GM12891 (cell line): ENCODE measurements around the gene P4HB.

Experiments used
- POLR2A ChIP-seq: IDR thresholded peaks from 2 replicates; pipeline ENCODE4 v1.6.1; 2011; ENCODE audit warnings: low read depth, low read length, control low read depth
- POLR2AphosphoS5 ChIP-seq: IDR thresholded peaks from 2 replicates; pipeline ENCODE4 v1.6.1; 2011; ENCODE audit warnings: low read depth, low read length, control low read depth
- SPI1 ChIP-seq: IDR thresholded peaks from 2 replicates; pipeline ENCODE4 v1.6.1; 2011; ENCODE audit warnings: low read depth, low read length, control low read depth
- TAF1 ChIP-seq: IDR thresholded peaks from 2 replicates; pipeline ENCODE4 v1.6.1; 2011; ENCODE audit warnings: low read depth, low read length, control low read depth

DNA sequence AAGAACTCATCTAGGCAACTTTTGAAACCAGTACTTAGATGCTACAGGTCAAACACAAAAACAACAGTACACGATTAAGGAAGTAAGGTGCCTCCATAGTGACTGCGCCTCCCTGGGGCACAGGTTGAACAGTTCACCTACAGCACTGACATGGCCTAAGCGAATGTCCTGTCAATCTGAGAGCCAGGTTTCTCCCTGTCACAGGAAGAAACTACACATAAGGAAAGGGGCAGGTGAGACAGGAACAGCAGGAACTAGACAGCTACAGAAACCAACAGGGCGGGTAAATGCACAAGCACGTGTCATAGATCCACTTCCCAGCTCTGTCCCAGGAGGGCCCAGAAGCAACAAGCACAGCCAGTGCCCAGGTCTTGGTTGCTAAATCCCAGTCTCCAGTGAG, 18.8 kb upstream of the P4HB start:
- TF ChIP-seq POLR2A (no peak), POLR2AphosphoS5 (no peak), TAF1 (no peak), SPI1 (no peak)
